Measurements from ENCODE around the gene SLC47A1. TPM values are rescaled to one million over a fixed set of nuclear protein-coding genes. Genes with fewer than 3 reads are reported as not detected.

Gene SLC47A1
- total and polyA plus RNA-seq, 9 of the 15 experiments (the other 6 are each of a cell fraction or from before 2014, with no cell fraction given): not detected

DNA sequence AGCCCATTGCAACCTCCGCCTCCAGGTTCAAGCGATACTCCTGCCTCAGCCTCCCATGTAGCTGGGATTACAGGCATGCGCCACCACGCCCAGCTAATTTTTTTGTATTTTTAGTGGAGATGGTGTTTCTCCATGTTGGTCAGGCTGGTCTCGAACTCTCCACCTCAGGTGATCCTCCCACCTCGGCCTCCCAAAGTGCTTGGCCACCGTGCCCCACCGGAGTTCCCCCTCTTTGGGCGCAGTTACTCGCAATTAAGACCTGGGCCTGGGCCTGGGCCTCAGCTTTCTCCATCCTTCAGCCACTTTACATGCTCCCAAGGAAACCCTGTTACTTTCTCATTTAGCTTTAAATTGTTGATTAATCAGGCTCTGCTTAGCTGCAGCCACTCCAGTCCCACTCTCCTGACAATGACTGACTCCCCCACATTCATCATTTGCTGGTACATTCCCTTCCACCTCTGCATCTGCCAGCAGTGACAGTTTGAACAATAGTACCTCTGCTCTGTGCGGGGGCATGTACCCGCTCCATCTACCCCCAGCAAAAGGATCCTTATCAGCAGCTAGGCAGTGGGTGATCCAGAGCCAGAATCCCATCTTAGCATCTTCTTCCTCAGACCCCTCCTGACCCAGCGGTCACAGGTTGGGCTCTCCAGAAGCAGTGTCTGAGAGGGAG is 47.2 kb upstream of the SLC47A1 start (continued):
- no peak for TF ChIP-seq ASH1L (IDR thresholded peaks at IDR 0.05; ENCODE audit: borderline replicate concordance, low read depth, partially characterized antibody)

DNA sequence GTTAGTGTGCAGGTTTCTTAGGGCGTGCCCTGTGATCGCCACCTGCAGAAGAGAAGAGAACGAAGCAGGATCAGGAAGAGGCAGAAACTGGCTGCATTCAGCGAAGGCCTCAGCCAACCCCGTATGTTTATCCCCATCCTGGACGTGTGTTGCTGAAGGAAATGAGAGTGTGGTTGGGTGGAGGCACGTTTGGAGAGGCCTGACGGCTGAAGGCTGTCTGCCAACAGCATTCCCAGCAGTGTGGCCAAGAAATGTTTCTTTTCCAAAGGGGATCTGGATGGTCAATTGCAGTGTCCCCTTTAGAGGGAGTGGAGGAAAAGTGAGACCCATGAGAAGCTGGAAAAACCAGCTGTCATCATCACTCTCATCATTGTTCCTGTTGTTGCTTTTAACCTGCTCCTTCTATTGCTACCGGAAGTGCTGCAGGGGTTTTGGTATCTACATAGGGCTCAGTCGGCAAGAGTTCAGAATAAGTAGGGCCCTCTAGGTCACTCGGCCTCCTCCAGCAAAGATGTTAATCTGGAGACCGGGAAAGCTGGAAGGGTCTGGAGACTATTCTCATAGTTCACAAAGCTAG is 46.5 kb upstream of the SLC47A1 start:
- CTCF ChIA-PET (ENCODE audit: low intra/inter-chr PET ratio): no interaction called here
- POLR2A ChIA-PET: no interaction called here
- no TSS peak for BruUV-seq (replicated peaks)
- no peaks in the 10 kb centered on the region for H3K36me3 ChIP-seq (ENCODE audit: control insufficient read depth, insufficient read depth, low read length)
- H4K20me1 ChIP-seq (replicated peaks; ENCODE audit: control insufficient read depth, insufficient read depth, low read length): no peaks in the 10 kb centered on the region; the same call in 1 of the 2 replicates
- 3% methylated on average over 12 of the region's 12 CpGs for WGBS (ENCODE audit: insufficient coverage, low coverage, missing lambda C conversion rate)
- H3K4me2 ChIP-seq (ENCODE audit: insufficient read depth, low read length): no peak overlapping the region
- H3K27me3 ChIP-seq (ENCODE audit: control insufficient read depth in 2 of 2, insufficient read depth in 2 of 2, low read length in 2 of 2): peaks cover 9 to 26% of the 10 kb centered on the region in 2 experiments
- H3K9me3 ChIP-seq (replicated peaks; ENCODE audit: control insufficient read depth, insufficient read depth, low read depth, low read length): no peaks in the 10 kb centered on the region
- no peak overlapping the region for H3K9ac ChIP-seq (ENCODE audit: insufficient read depth in 1 of 2, low read depth in 2 of 2, low read length in 2 of 2)
- no peak for DNase-seq (ENCODE audit: extremely low read depth in 1 of 4, low spot score in 3 of 4)
- intact Hi-C loops (cut with micrococcal nuclease) (no loop called here), in situ Hi-C loops (cut with MboI) (no loop called here)
- no peaks in the 10 kb centered on the region for H3K79me2 ChIP-seq (ENCODE audit: control insufficient read depth, insufficient read depth, low read length)
- no peaks in the 10 kb centered on the region for H3K9me1 ChIP-seq (ENCODE audit: control insufficient read depth, insufficient read depth, low read length)
- ATAC-seq: no peak
- no peak overlapping the region for H3K4me3 ChIP-seq
- H3K27ac ChIP-seq (ENCODE audit: extremely low read depth, low read depth, low read length): no peak overlapping the region
- no peak for FAIRE-seq
- no peak overlapping the region for H2AFZ ChIP-seq (ENCODE audit: low read depth, low read length)
- H3K4me1 ChIP-seq (replicated peaks in 1 of 2; ENCODE audit: control insufficient read depth in 2 of 2, insufficient read depth in 2 of 2, low read length in 2 of 2): no peaks in the 10 kb centered on the region
- TF ChIP-seq, protein P1, sequence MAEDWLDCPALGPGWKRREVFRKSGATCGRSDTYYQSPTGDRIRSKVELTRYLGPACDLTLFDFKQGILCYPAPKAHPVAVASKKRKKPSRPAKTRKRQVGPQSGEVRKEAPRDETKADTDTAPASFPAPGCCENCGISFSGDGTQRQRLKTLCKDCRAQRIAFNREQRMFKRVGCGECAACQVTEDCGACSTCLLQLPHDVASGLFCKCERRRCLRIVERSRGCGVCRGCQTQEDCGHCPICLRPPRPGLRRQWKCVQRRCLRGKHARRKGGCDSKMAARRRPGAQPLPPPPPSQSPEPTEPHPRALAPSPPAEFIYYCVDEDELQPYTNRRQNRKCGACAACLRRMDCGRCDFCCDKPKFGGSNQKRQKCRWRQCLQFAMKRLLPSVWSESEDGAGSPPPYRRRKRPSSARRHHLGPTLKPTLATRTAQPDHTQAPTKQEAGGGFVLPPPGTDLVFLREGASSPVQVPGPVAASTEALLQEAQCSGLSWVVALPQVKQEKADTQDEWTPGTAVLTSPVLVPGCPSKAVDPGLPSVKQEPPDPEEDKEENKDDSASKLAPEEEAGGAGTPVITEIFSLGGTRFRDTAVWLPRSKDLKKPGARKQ (CRISPR knock-in tag; IDR thresholded peaks at IDR 0.05): no peak
- no peak for TF ChIP-seq CHD1 (IDR thresholded peaks at IDR 0.05; ENCODE audit: low read length)
- TF ChIP-seq, protein P2, sequence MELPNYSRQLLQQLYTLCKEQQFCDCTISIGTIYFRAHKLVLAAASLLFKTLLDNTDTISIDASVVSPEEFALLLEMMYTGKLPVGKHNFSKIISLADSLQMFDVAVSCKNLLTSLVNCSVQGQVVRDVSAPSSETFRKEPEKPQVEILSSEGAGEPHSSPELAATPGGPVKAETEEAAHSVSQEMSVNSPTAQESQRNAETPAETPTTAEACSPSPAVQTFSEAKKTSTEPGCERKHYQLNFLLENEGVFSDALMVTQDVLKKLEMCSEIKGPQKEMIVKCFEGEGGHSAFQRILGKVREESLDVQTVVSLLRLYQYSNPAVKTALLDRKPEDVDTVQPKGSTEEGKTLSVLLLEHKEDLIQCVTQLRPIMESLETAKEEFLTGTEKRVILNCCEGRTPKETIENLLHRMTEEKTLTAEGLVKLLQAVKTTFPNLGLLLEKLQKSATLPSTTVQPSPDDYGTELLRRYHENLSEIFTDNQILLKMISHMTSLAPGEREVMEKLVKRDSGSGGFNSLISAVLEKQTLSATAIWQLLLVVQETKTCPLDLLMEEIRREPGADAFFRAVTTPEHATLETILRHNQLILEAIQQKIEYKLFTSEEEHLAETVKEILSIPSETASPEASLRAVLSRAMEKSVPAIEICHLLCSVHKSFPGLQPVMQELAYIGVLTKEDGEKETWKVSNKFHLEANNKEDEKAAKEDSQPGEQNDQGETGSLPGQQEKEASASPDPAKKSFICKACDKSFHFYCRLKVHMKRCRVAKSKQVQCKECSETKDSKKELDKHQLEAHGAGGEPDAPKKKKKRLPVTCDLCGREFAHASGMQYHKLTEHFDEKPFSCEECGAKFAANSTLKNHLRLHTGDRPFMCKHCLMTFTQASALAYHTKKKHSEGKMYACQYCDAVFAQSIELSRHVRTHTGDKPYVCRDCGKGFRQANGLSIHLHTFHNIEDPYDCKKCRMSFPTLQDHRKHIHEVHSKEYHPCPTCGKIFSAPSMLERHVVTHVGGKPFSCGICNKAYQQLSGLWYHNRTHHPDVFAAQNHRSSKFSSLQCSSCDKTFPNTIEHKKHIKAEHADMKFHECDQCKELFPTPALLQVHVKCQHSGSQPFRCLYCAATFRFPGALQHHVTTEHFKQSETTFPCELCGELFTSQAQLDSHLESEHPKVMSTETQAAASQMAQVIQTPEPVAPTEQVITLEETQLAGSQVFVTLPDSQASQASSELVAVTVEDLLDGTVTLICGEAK (IDR thresholded peaks at IDR 0.05): no peak
- TF ChIP-seq, protein P2 (CRISPR knock-in tag; IDR thresholded peaks at IDR 0.05): no peak
- TF ChIP-seq TRIM24 (IDR thresholded peaks at IDR 0.05): no peak
- no peak for TF ChIP-seq HCFC1 (IDR thresholded peaks at IDR 0.05; ENCODE audit: low read depth, low read length)
- no peak for TF ChIP-seq ESRRB (CRISPR knock-in tag; IDR thresholded peaks at IDR 0.05; ENCODE audit: borderline replicate concordance)
- TF ChIP-seq ZNF324 (CRISPR knock-in tag; IDR thresholded peaks at IDR 0.05): no peak

Measured in K562 (cell line).